Mesendoderm (in vitro differentiated cells): ENCODE measurements around the gene TFPT. TPM values are rescaled to one million over a fixed set of nuclear protein-coding genes. Genes with fewer than 3 reads are reported as not detected.

Experiments
- DNase-seq: peaks from one replicate; pipeline ENCODE4 v3.0.0; 2013
- H2AK5ac ChIP-seq: 2 replicates; pipeline ENCODE4 v1.6.1; 2013; ENCODE audit warnings: low read length, inconsistent platforms
- H2BK120ac ChIP-seq: 2 replicates; pipeline ENCODE4 v1.6.1; 2013; ENCODE audit warnings: low read depth, mild to moderate bottlenecking, low read length, moderate library complexity, mixed read lengths
- H2BK15ac ChIP-seq: replicated peaks from 2 replicates; pipeline ENCODE4 v1.6.1; 2013; ENCODE audit warnings: low read depth, mild to moderate bottlenecking, moderate library complexity
- H2BK5ac ChIP-seq: 2 replicates; pipeline ENCODE4 v1.6.1; 2013; ENCODE audit warnings: low read length, inconsistent platforms
- H3K18ac ChIP-seq: 2 replicates; pipeline ENCODE4 v1.6.1; 2013; ENCODE audit warnings: mild to moderate bottlenecking, low read length, mixed read lengths
- H3K23ac ChIP-seq: one replicate; pipeline ENCODE4 v1.6.1; 2013; ENCODE audit warnings: low read length
- H3K27ac ChIP-seq: 2 replicates; pipeline ENCODE4 v1.5.1; 2013; ENCODE audit warnings: low read depth, mild to moderate bottlenecking, inconsistent platforms, low read length, moderate library complexity
- H3K27me3 ChIP-seq: 2 replicates; pipeline ENCODE4 v1.6.1; 2013; ENCODE audit warnings: low read length, control low read depth, mild to moderate bottlenecking, inconsistent platforms; ENCODE audit not compliant: insufficient read depth, poor library complexity
- H3K36me3 ChIP-seq: 2 replicates; pipeline ENCODE4 v1.6.1; 2013; ENCODE audit warnings: low read length, inconsistent platforms; ENCODE audit not compliant: control insufficient read depth, insufficient read depth
- H3K4ac ChIP-seq: one replicate; pipeline ENCODE4 v1.6.1; 2013; ENCODE audit warnings: low read depth, mild to moderate bottlenecking, low read length, moderate library complexity
- H3K4me1 ChIP-seq: 2 replicates; pipeline ENCODE4 v1.6.1; 2013; ENCODE audit warnings: low read depth, low read length, inconsistent platforms; ENCODE audit not compliant: control insufficient read depth
- H3K4me2 ChIP-seq: 2 replicates; pipeline ENCODE4 v1.6.1; 2013; ENCODE audit warnings: low read length
- H3K4me3 ChIP-seq: 2 replicates; pipeline ENCODE4 v1.5.1; 2013; ENCODE audit warnings: mild to moderate bottlenecking, low read length
- H3K56ac ChIP-seq: one replicate; pipeline ENCODE4 v1.6.1; 2013; ENCODE audit warnings: low read length
- H3K79me1 ChIP-seq: 2 replicates; pipeline ENCODE4 v1.6.1; 2013; ENCODE audit warnings: low read length, inconsistent platforms
- H3K79me2 ChIP-seq: 2 replicates; pipeline ENCODE4 v1.6.1; 2013; ENCODE audit warnings: mild to moderate bottlenecking, low read length; ENCODE audit not compliant: control insufficient read depth, insufficient read depth
- H3K9ac ChIP-seq: 2 replicates; pipeline ENCODE4 v1.6.1; 2013; ENCODE audit warnings: low read length, inconsistent platforms
- H4K5ac ChIP-seq: one replicate; pipeline ENCODE4 v1.6.1; 2013; ENCODE audit warnings: low read length
- H4K8ac ChIP-seq: one replicate; pipeline ENCODE4 v1.6.1; 2013; ENCODE audit warnings: low read depth, mild to moderate bottlenecking, control low read depth, low read length, moderate library complexity
- whole genome bisulfite sequencing: extraction: QIAGEN DNeasy Blood & Tissue Kit; methylation state at CpG from one replicate; pipeline ENCODE4 v1.1.7; 2013; ENCODE audit warnings: low lambda C conversion rate, missing lambda C conversion rate; ENCODE audit not compliant: insufficient coverage; ENCODE audit errors: extremely low coverage; 5-methylcytosine and 5-hydroxymethylcytosine counted together
- polyA plus RNA-seq, 2 experiments: library from polyadenylated mRNA; stranded (reverse); fragments of 200-250 nt; gene quantifications; one replicate each; pipeline ENCODE4 v1.2.3, GENCODE V29; 2013

Gene TFPT
- polyA plus RNA-seq (2013, experiment 1 of 2), result 11.1 TPM
- polyA plus RNA-seq (2013, experiment 2 of 2), result 10.4 TPM

- WGBS, result no CpG with 5 or more reads among the region's 60 CpGs
- Histone ChIP-seq H4K8ac (no peak within 1 kb of the TSS), H3K4me1 (no peaks in the 10 kb centered on the region), H3K23ac (peak within 1 kb of the TSS; percentile 59), H3K4me2 (peak within 1 kb of the TSS; percentile 82), H3K18ac (no peak within 1 kb of the TSS), H2BK120ac (no peak within 1 kb of the TSS), H3K27me3 (no peaks in the 10 kb centered on the region), H3K79me1 (peaks cover 10% of the 10 kb centered on the region), H2BK15ac (no peak within 1 kb of the TSS), H3K79me2 (peaks cover 8% of the 10 kb centered on the region), H4K5ac (no peak within 1 kb of the TSS), H2BK5ac (peak within 1 kb of the TSS; percentile 53), H3K27ac (no peak within 1 kb of the TSS), H2AK5ac (no peak within 1 kb of the TSS), H3K4ac (peak within 1 kb of the TSS; percentile 39), H3K36me3 (peaks cover 5% of the 10 kb centered on the region), H3K4me3 (peak within 1 kb of the TSS; percentile 90), H3K56ac (peak within 1 kb of the TSS; percentile 90), H3K9ac (peak within 1 kb of the TSS; percentile 87)
- peak; percentile 99 for DNase-seq
Observed at GRCh38 chr19:54115109-54116063, at the start of gene TFPT, which contains the start of gene PRPF31. TFPT (minus strand) TSS chr19:54115657; CDS start chr19:54115269, 388 bp downstream. PRPF31 (plus strand) TSS chr19:54115754; CDS start chr19:54118279, 2,525 bp downstream.

- no peaks in the 10 kb centered on the region for H3K79me2 ChIP-seq
- no peak overlapping the region for H2AK5ac ChIP-seq
- H2BK15ac ChIP-seq, result no peak overlapping the region
- no peak overlapping the region for H3K27ac ChIP-seq
- H3K18ac ChIP-seq, result no peak overlapping the region
- DNase-seq, result no peak
- no peak overlapping the region for H3K23ac ChIP-seq
- no peak overlapping the region for H3K4me3 ChIP-seq
- H3K36me3 ChIP-seq, result no peaks in the 10 kb centered on the region
- no peak overlapping the region for H3K4ac ChIP-seq
- peaks cover 3% of the 10 kb centered on the region for H3K4me1 ChIP-seq
- no peak overlapping the region for H3K56ac ChIP-seq
- no peak overlapping the region for H2BK5ac ChIP-seq
- no peak overlapping the region for H3K9ac ChIP-seq
- H3K4me2 ChIP-seq, result no peak overlapping the region
- no peak overlapping the region for H4K5ac ChIP-seq
- no CpG with 5 or more reads among the region's 25 CpGs for WGBS
- no peaks in the 10 kb centered on the region for H3K27me3 ChIP-seq
- H3K79me1 ChIP-seq, result peaks cover 2% of the 10 kb centered on the region
- H2BK120ac ChIP-seq, result no peak overlapping the region
- H4K8ac ChIP-seq, result no peak overlapping the region
Observed at GRCh38 chr19:54165222-54165621, 49.8 kb upstream of the TFPT start.

GRCh38 chr19:54164369-54165068, 49.1 kb upstream of the TFPT start:
- Histone ChIP-seq H3K56ac (peak overlapping the region; percentile 73), H3K18ac (no peak overlapping the region), H2BK5ac (no peak overlapping the region), H4K5ac (no peak overlapping the region), H4K8ac (no peak overlapping the region), H2AK5ac (no peak overlapping the region), H3K4me1 (peaks cover 3% of the 10 kb centered on the region), H3K79me2 (no peaks in the 10 kb centered on the region), H3K4me2 (peak overlapping the region; percentile 61), H3K27me3 (no peaks in the 10 kb centered on the region), H3K23ac (no peak overlapping the region), H2BK15ac (no peak overlapping the region), H3K4ac (no peak overlapping the region), H2BK120ac (no peak overlapping the region), H3K36me3 (no peaks in the 10 kb centered on the region), H3K79me1 (peaks cover 2% of the 10 kb centered on the region), H3K27ac (no peak overlapping the region), H3K4me3 (no peak overlapping the region), H3K9ac (peak overlapping the region; percentile 51)
- WGBS, result no CpG with 5 or more reads among the region's 37 CpGs
- peak; percentile 92 for DNase-seq

GRCh38 chr19:54162884-54163283, 47.4 kb upstream of the TFPT start:
- Histone ChIP-seq H3K27ac (no peak overlapping the region), H2BK15ac (no peak overlapping the region), H3K79me2 (no peaks in the 10 kb centered on the region), H3K18ac (no peak overlapping the region), H3K4me3 (no peak overlapping the region), H3K4ac (no peak overlapping the region), H3K23ac (no peak overlapping the region), H4K5ac (no peak overlapping the region), H3K4me2 (no peak overlapping the region), H2BK5ac (no peak overlapping the region), H3K36me3 (no peaks in the 10 kb centered on the region), H4K8ac (no peak overlapping the region), H2AK5ac (no peak overlapping the region), H3K79me1 (peaks cover 2% of the 10 kb centered on the region), H3K9ac (no peak overlapping the region), H2BK120ac (no peak overlapping the region), H3K27me3 (no peaks in the 10 kb centered on the region), H3K56ac (no peak overlapping the region), H3K4me1 (peaks cover 3% of the 10 kb centered on the region)
- DNase-seq, result no peak
- no CpG with 5 or more reads among the region's 14 CpGs for WGBS

GRCh38 chr19:54162241-54162805, 46.9 kb upstream of the TFPT start:
- no peak overlapping the region for H3K18ac ChIP-seq
- H3K79me1 ChIP-seq, result peaks cover 2% of the 10 kb centered on the region
- no peak overlapping the region for H3K9ac ChIP-seq
- no peak overlapping the region for H4K8ac ChIP-seq
- no peaks in the 10 kb centered on the region for H3K79me2 ChIP-seq
- H3K56ac ChIP-seq, result no peak overlapping the region
- peaks cover 3% of the 10 kb centered on the region for H3K4me1 ChIP-seq
- H2BK15ac ChIP-seq, result no peak overlapping the region
- peak; percentile 85 for DNase-seq
- H3K27me3 ChIP-seq, result no peaks in the 10 kb centered on the region
- H3K4me2 ChIP-seq, result peak overlapping the region; percentile 88
- WGBS, result no CpG with 5 or more reads among the region's 35 CpGs
- H3K36me3 ChIP-seq, result no peaks in the 10 kb centered on the region
- no peak overlapping the region for H3K4me3 ChIP-seq
- H2BK5ac ChIP-seq, result no peak overlapping the region
- H2BK120ac ChIP-seq, result no peak overlapping the region
- H3K4ac ChIP-seq, result no peak overlapping the region
- H2AK5ac ChIP-seq, result no peak overlapping the region
- no peak overlapping the region for H3K27ac ChIP-seq
- H4K5ac ChIP-seq, result no peak overlapping the region
- no peak overlapping the region for H3K23ac ChIP-seq
